Prostate gland (tissue), 2 donors: ENCODE results near the gene TANC1. TPM values are rescaled to one million over a fixed set of nuclear protein-coding genes. Genes with fewer than 3 reads are reported as not detected.
A peak's percentile ranks its signal among the peaks of the same experiment; 100 is the strongest.

Source experiments
- DNase-seq: peaks from one replicate; pipeline ENCODE4 v3.0.0-alpha.2; 2019; ENCODE audit warnings: low spot score
- H3K27ac ChIP-seq, 2 donors: fragments of 200-600 bp; sonication (generic); 2 replicates each; pipeline ENCODE4 v1.5.1; 2017 to 2019
- H3K27me3 ChIP-seq: fragments of 200-600 bp; sonication (generic); replicated peaks from 2 replicates; pipeline ENCODE4 v1.5.1; 2019; ENCODE audit not compliant: insufficient read depth
- H3K36me3 ChIP-seq, 2 donors: fragments of 200-600 bp; sonication (generic); 1 replicate in 1 of 2; 2 replicates in 1 of 2; pipeline versions ENCODE4 v1.5.1 to v1.8.1; 2017 to 2019
- H3K4me1 ChIP-seq: fragments of 200-600 bp; sonication (generic); replicated peaks from 2 replicates; pipeline ENCODE4 v1.5.1; 2019
- H3K4me3 ChIP-seq, 2 donors: fragments of 200-600 bp; sonication (generic); 2 replicates each; pipeline ENCODE4 v1.5.1; 2017 to 2019
- H3K9me3 ChIP-seq: fragments of 200-600 bp; sonication (generic); 2 replicates; pipeline ENCODE4 v1.5.1; 2017
- POLR2A ChIP-seq: fragments of 450-650 bp; IDR thresholded peaks from one replicate; pipeline ENCODE4 v1.6.1; 2016; ENCODE audit warnings: antibody characterized with exemption, mild to moderate bottlenecking
- POLR2AphosphoS5 ChIP-seq: sonication (generic); formaldehyde crosslinking; IDR thresholded peaks from one replicate; pipeline ENCODE4 v1.6.1; 2017; ENCODE audit warnings: antibody characterized with exemption
- WGBS: methylation state at CpG from one replicate; pipeline ENCODE4 v1.1.5; 2018; 5-methylcytosine and 5-hydroxymethylcytosine counted together
- intact Hi-C: fragments of 100-400 bp; cut with DNase I; formaldehyde crosslinking; loops from one replicate; pipeline ENCODE4 v1.14.2; 2022
- total RNA-seq, 2 donors: library from RNA; depleted of rRNA; stranded (reverse); fragments of >200 nt; gene quantifications; one replicate each; pipeline ENCODE4 v1.1.0, GENCODE V29; 2016
- TF ChIP-seq, protein P1 (sequence below), 4 experiments: fragments of 200-600 bp in 2 of 4; fragments of 450-650 bp in 2 of 4; sonication (generic) in 2 of 4; IDR thresholded peaks; 1 replicate in 3 of 4; 2 replicates in 1 of 4; pipeline ENCODE4 v1.5.1; 2016 to 2019; ENCODE audit warnings: antibody characterized with exemption in 4 of 4, mild to moderate bottlenecking in 2 of 4, moderate library complexity in 2 of 4

The TANC1 gene
- total RNA-seq: 10 to 100 TPM; 33.5 to 39.7 TPM

DNA sequence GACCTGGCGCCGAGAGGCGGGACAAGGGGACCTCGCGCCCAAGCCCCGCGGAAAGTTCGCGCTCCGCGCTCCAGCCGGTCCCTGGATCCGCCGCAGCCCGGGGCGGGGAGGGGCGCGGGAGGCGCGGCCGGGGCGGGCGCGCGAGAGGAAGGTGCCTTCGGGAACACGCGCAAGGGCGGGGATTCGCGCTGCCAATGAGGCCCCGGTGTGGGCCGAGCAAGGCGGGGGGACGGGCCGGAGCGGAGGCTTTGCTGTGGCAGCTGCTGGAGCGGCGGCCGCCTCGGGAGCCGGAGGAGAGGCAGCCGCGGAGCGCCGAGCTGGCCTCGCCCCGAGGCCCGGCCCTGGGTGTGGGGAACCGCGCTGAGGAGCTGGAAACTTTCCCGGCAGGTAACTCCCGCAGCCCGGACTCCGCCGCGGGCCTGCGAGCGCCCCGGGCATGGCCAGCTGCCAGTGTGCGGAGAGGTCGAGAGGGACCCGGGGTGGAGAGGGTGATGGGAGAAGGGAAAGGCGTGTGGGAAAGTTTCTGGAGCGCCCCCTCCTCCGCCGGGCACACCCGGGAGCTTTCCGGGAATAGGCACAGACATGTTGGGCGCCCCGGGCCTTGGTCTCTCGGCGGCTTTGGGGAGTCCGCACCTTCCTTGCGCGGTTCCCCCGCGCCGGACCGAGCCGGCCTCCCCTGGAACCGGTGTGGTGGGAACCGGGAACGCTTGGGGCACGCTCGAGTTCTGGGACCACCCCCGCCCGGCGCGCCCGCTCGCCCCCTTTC, at the start of gene TANC1:
TSS of gene TANC1 (plus strand) at position 245 of the 766 bp plus-strand sequence. CDS start 97,271 bp downstream, outside the sequence.
- TF ChIP-seq, protein P1, sequence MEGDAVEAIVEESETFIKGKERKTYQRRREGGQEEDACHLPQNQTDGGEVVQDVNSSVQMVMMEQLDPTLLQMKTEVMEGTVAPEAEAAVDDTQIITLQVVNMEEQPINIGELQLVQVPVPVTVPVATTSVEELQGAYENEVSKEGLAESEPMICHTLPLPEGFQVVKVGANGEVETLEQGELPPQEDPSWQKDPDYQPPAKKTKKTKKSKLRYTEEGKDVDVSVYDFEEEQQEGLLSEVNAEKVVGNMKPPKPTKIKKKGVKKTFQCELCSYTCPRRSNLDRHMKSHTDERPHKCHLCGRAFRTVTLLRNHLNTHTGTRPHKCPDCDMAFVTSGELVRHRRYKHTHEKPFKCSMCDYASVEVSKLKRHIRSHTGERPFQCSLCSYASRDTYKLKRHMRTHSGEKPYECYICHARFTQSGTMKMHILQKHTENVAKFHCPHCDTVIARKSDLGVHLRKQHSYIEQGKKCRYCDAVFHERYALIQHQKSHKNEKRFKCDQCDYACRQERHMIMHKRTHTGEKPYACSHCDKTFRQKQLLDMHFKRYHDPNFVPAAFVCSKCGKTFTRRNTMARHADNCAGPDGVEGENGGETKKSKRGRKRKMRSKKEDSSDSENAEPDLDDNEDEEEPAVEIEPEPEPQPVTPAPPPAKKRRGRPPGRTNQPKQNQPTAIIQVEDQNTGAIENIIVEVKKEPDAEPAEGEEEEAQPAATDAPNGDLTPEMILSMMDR (IDR thresholded peaks at IDR 0.05): peak in 1 of 4 experiments; percentile 4
- peak; percentile 98 for TF ChIP-seq POLR2A
- TF ChIP-seq POLR2AphosphoS5: peak; percentile 55
- H3K4me1 ChIP-seq: no peaks in the 10 kb centered on the region
- peak; percentile 95 for DNase-seq
- no peaks in the 10 kb centered on the region for H3K27me3 ChIP-seq
- intact Hi-C loops: loop anchor here (2.0 to 5.0 kb wide), 2 partner anchors 124 to 150 kb away; no protein-coding TSS in a partner anchor
- no peaks in the 10 kb centered on the region for H3K36me3 ChIP-seq
- H3K4me3 ChIP-seq: peak within 1 kb of the TSS; percentile 53 to 74
- H3K9me3 ChIP-seq: no peaks in the 10 kb centered on the region
- peak within 1 kb of the TSS; percentile 91 to 92 for H3K27ac ChIP-seq
- under 1% methylated on average over 66 of the region's 92 CpGs for WGBS

DNA sequence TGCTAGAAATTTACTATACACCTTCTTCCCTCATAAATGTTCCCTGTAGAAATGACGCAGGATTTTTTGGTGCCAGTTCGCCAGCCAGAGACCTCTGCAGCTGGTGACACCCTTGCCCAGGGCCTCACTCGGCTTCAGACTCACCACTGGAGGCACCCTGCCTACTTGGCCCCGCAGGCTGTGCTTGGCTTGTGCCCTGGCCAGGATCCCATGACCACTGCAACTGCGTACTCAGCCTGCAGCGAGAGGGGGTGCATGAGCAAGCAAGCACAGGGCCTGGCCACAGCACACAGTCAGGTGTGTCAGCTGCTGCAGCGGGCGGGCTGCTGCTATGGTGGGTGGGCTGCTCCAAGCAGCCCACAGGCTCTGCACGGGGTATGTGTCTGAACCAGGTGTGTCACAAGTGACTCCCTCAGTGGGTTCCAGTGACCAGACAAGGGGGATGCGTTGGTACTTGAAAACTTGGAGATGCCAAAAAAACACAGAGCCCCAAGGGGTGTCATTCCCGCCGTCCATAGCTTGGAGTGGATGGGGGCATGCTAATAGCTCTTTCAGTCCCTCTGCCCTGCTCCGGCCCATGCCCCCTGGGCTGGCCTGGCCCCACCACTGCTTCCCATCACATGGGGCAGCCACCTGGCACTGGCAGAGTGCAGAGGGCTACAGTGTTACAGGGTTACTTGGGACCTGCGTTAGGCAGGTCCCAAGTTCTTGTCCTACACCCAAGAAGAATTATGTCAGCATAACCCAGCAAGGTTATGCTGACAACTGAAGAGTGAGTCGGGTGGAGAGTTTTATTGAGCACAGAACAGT, 46.6 kb upstream of the TANC1 start:
- intact Hi-C loops: no loop called here
- Histone ChIP-seq H3K4me3 (no peak overlapping the region), H3K9me3 (no peaks in the 10 kb centered on the region), H3K27me3 (no peaks in the 10 kb centered on the region), H3K27ac (no peak overlapping the region), H3K4me1 (no peaks in the 10 kb centered on the region), H3K36me3 (no peaks in the 10 kb centered on the region)
- TF ChIP-seq POLR2AphosphoS5 (no peak), POLR2A (no peak)
- TF ChIP-seq, protein P1 (IDR thresholded peaks at IDR 0.05): no peak
- DNase-seq: no peak
- WGBS: 88% methylated on average over 15 of the region's 15 CpGs

DNA sequence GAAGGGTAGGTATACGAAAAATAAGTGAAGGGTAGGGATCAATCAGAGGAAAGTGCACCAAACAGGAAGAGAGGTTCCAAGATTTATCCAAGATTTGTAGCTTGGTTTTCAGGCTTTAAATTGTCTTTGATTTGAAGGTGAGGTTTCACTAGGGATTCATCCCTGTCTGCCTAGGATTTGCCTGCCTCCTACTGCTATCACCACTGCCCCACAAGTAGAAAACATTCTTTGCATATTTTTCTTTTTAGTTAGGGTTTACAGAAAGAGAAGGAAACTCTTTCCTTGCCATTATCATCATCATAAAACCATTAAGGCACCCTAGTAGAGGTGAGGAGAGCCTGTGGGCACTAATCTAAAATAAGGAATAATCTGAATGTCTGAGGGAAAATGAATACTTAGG, 45.8 kb upstream of the TANC1 start:
- WGBS: 81% methylated on average over 1 of the region's 1 CpG
- intact Hi-C loops: no loop called here
- no peaks in the 10 kb centered on the region for H3K9me3 ChIP-seq
- no peaks in the 10 kb centered on the region for H3K36me3 ChIP-seq
- no peak overlapping the region for H3K4me3 ChIP-seq
- H3K27ac ChIP-seq: no peak overlapping the region
- TF ChIP-seq, protein P1 (IDR thresholded peaks at IDR 0.05): no peak
- no peak for TF ChIP-seq POLR2AphosphoS5
- TF ChIP-seq POLR2A: no peak
- no peaks in the 10 kb centered on the region for H3K4me1 ChIP-seq
- DNase-seq: no peak
- no peaks in the 10 kb centered on the region for H3K27me3 ChIP-seq

DNA sequence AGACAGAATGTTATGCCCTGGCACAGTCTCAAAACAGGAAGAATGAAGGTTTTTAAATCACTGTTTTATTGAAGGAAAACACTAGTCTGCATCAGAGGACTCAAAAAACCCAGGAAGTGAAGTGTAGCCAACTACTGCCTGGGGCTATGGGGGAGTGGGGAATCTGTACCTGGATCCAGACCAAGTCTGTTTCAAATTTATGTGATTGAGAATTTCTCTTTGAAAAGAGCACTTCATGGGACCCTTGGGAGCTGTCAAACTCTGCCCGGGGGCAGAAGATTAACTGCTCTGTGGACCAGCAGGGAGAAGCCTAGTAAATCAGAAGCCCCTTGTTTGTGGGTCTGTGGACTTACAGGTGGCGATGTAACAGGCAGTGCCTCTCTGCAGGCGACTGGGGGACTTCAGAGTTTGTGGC, 45.3 kb upstream of the TANC1 start:
- no peak overlapping the region for H3K27ac ChIP-seq
- DNase-seq: no peak
- H3K27me3 ChIP-seq: no peaks in the 10 kb centered on the region
- H3K4me1 ChIP-seq: no peaks in the 10 kb centered on the region
- WGBS: 15% methylated on average over 3 of the region's 3 CpGs
- H3K9me3 ChIP-seq: no peaks in the 10 kb centered on the region
- intact Hi-C loops: no loop called here
- H3K36me3 ChIP-seq: no peaks in the 10 kb centered on the region
- no peak for TF ChIP-seq POLR2AphosphoS5
- TF ChIP-seq, protein P1 (IDR thresholded peaks at IDR 0.05): no peak
- no peak for TF ChIP-seq POLR2A
- H3K4me3 ChIP-seq: no peak overlapping the region
